ENCODE measurements around the gene HHAT.

HHAT gene

GRCh38 chr1:210565306-210565705, 236.6 kb downstream of the HHAT start:
- DNase-seq = no peak

GRCh38 chr1:210568631-210569030, 239.9 kb downstream of the HHAT start:
- DNase-seq = no peak

- no peak for DNase-seq
Measured at GRCh38 chr1:210570116-210570515, 241.4 kb downstream of the HHAT start.

- no peak for DNase-seq
Measured at GRCh38 chr1:210571356-210572284, 242.9 kb downstream of the HHAT start.

GRCh38 chr1:210573141-210573540, 244.4 kb downstream of the HHAT start:
- no peak for DNase-seq

GRCh38 chr1:210582205-210582970, 253.7 kb downstream of the HHAT start:
- DNase-seq = no peak

- peak; percentile 60 for DNase-seq
Measured at GRCh38 chr1:210584439-210585113, 255.9 kb downstream of the HHAT start.

GRCh38 chr1:210586771-210587170, 258.1 kb downstream of the HHAT start:
- DNase-seq = no peak

- DNase-seq = no peak
Measured at GRCh38 chr1:210587566-210587965, 258.9 kb downstream of the HHAT start.

GRCh38 chr1:210588357-210588756, 259.7 kb downstream of the HHAT start:
- no peak for DNase-seq

- DNase-seq = no peak
Measured at GRCh38 chr1:210588946-210589345, 260.2 kb downstream of the HHAT start.

GRCh38 chr1:210591214-210591613, 262.5 kb downstream of the HHAT start:
- no peak for DNase-seq

- no peak for DNase-seq
Measured at GRCh38 chr1:210594605-210595004, 265.9 kb downstream of the HHAT start.

- DNase-seq = no peak
Measured at GRCh38 chr1:210596641-210597040, 267.9 kb downstream of the HHAT start.

GRCh38 chr1:210597555-210598134, 268.9 kb downstream of the HHAT start:
- no peak for DNase-seq

GRCh38 chr1:210598135-210598652, 269.5 kb downstream of the HHAT start:
- no peak for DNase-seq

GRCh38 chr1:210600421-210601159, 271.9 kb downstream of the HHAT start:
- DNase-seq = no peak

GRCh38 chr1:210603123-210603522, 274.4 kb downstream of the HHAT start:
- no peak for DNase-seq

GRCh38 chr1:210605099-210605498, 276.4 kb downstream of the HHAT start:
- no peak for DNase-seq

- DNase-seq = no peak
Measured at GRCh38 chr1:210607361-210607760, 278.7 kb downstream of the HHAT start.

GRCh38 chr1:210608767-210609166, 280.1 kb downstream of the HHAT start:
- no peak for DNase-seq

- DNase-seq = no peak
Measured at GRCh38 chr1:210616356-210616755, 287.7 kb downstream of the HHAT start.
